Astrocyte (in vitro differentiated cells and primary cell): Measurements from ENCODE around the gene PPP1CB. TPM values are rescaled to one million over a fixed set of nuclear protein-coding genes. Genes with fewer than 3 reads are reported as not detected.

Experiments
- DNase-seq: peaks from one replicate; pipeline ENCODE4 v3.0.0-alpha.2; 2010; ENCODE audit warnings: low read depth
- FAIRE-seq: peaks from 2 replicates; lab custom pipeline; 2011; peaks lifted over from hg19 to GRCh38; lab: Jason Lieb, UNC
- H2AFZ ChIP-seq: 2 replicates; pipeline ENCODE4 v1.6.0; 2012; ENCODE audit warnings: low read depth, low read length, inconsistent platforms
- H3K27ac ChIP-seq: 2 replicates; pipeline ENCODE4 v1.5.1; 2011; ENCODE audit warnings: low read depth, low read length, inconsistent platforms
- H3K27me3 ChIP-seq: 2 replicates; pipeline ENCODE4 v1.6.0; 2011; ENCODE audit warnings: low read length, inconsistent platforms; ENCODE audit not compliant: insufficient read depth
- H3K36me3 ChIP-seq: 2 replicates; pipeline ENCODE4 v1.5.1; 2011; ENCODE audit warnings: low read length, inconsistent platforms; ENCODE audit not compliant: insufficient read depth
- H3K4me1 ChIP-seq: 2 replicates; pipeline ENCODE4 v1.5.1; 2011; ENCODE audit warnings: low read length, inconsistent platforms; ENCODE audit not compliant: insufficient read depth
- H3K4me2 ChIP-seq: 2 replicates; pipeline ENCODE4 v1.6.0; 2012; ENCODE audit warnings: low read length, inconsistent platforms
- H3K4me3 ChIP-seq: 2 replicates; pipeline ENCODE4 v1.5.1; 2011; ENCODE audit warnings: low read depth, mild to moderate bottlenecking, low read length, inconsistent platforms; ENCODE audit not compliant: insufficient read depth
- H3K79me2 ChIP-seq: 2 replicates; pipeline ENCODE4 v1.6.0; 2012; ENCODE audit warnings: mild to moderate bottlenecking, low read length, inconsistent platforms; ENCODE audit not compliant: insufficient read depth
- H3K9ac ChIP-seq: 2 replicates; pipeline ENCODE4 v1.6.0; 2012; ENCODE audit warnings: mild to moderate bottlenecking, low read length, inconsistent platforms
- H3K9me3 ChIP-seq: 2 replicates; pipeline ENCODE4 v1.5.1; 2012; ENCODE audit warnings: low read depth, mild to moderate bottlenecking, low read length, inconsistent platforms; ENCODE audit not compliant: insufficient read depth
- H4K20me1 ChIP-seq: 2 replicates; pipeline ENCODE4 v1.6.0; 2012; ENCODE audit warnings: low read length, inconsistent platforms; ENCODE audit not compliant: insufficient read depth
- H3K27ac Mint-ChIP-seq: one replicate; pipeline ENCODE4 v1.8.0; 2021; ENCODE audit warnings: mild to moderate bottlenecking, mixed read lengths; ENCODE audit not compliant: unreplicated experiment
- H3K27me3 Mint-ChIP-seq: one replicate; pipeline ENCODE4 v1.8.0; 2021; ENCODE audit warnings: low read depth, mixed read lengths; ENCODE audit not compliant: unreplicated experiment
- H3K36me3 Mint-ChIP-seq: one replicate; pipeline ENCODE4 v1.8.0; 2021; ENCODE audit warnings: low read depth, mixed read lengths; ENCODE audit not compliant: unreplicated experiment
- H3K4me1 Mint-ChIP-seq: one replicate; pipeline ENCODE4 v1.8.0; 2021; ENCODE audit warnings: low read depth, mixed read lengths; ENCODE audit not compliant: unreplicated experiment
- H3K4me3 Mint-ChIP-seq: one replicate; pipeline ENCODE4 v1.8.0; 2021; ENCODE audit warnings: mild to moderate bottlenecking, moderate library complexity, mixed read lengths; ENCODE audit not compliant: unreplicated experiment
- H3K9me3 Mint-ChIP-seq: one replicate; pipeline ENCODE4 v1.8.0; 2021; ENCODE audit warnings: mild to moderate bottlenecking, mixed read lengths; ENCODE audit not compliant: unreplicated experiment
- CTCF ChIP-seq: IDR thresholded peaks from 2 replicates; pipeline ENCODE4 v1.5.1; 2011; ENCODE audit warnings: low read depth, mild to moderate bottlenecking, inconsistent platforms, low read length, moderate library complexity; ENCODE audit not compliant: insufficient read depth
- EZH2 ChIP-seq: IDR thresholded peaks from 2 replicates; pipeline ENCODE4 v1.6.1; 2012; ENCODE audit warnings: mild to moderate bottlenecking, low read length, inconsistent platforms; ENCODE audit not compliant: insufficient read depth
- total RNA-seq: library from RNA; stranded (reverse); gene quantifications from 2 replicates; pipeline ENCODE4 v1.2.1, GENCODE V29; 2021

Gene PPP1CB
- total RNA-seq, 1 donor from 2014 or later: 250 TPM

- H3K4me1 ChIP-seq: no peaks in the 10 kb centered on the region
- H3K9me3 ChIP-seq: no peaks in the 10 kb centered on the region
- H3K4me2 ChIP-seq: no peak overlapping the region
- H3K9ac ChIP-seq: no peak overlapping the region
- Mint-ChIP-seq H3K36me3 (no peaks in the 10 kb centered on the region), H3K27ac (no peak overlapping the region), H3K9me3 (no peaks in the 10 kb centered on the region), H3K4me1 (no peaks in the 10 kb centered on the region), H3K4me3 (no peak overlapping the region), H3K27me3 (no peaks in the 10 kb centered on the region)
- DNase-seq: no peak
- TF ChIP-seq CTCF (no peak), EZH2 (no peak)
- no peak for FAIRE-seq
- H3K27ac ChIP-seq: no peak overlapping the region
- H4K20me1 ChIP-seq: no peaks in the 10 kb centered on the region
- H3K4me3 ChIP-seq: no peak overlapping the region
- no peak overlapping the region for H2AFZ ChIP-seq
- no peaks in the 10 kb centered on the region for H3K27me3 ChIP-seq
- no peaks in the 10 kb centered on the region for H3K36me3 ChIP-seq
- no peaks in the 10 kb centered on the region for H3K79me2 ChIP-seq
These were observed 66.4 kb downstream of the PPP1CB start for GRCh38 chr2:28818053-28818452.

- Histone ChIP-seq H3K79me2 (no peaks in the 10 kb centered on the region), H3K4me1 (no peaks in the 10 kb centered on the region), H3K9me3 (no peaks in the 10 kb centered on the region), H3K27ac (no peak overlapping the region), H4K20me1 (no peaks in the 10 kb centered on the region), H3K4me2 (no peak overlapping the region), H3K36me3 (no peaks in the 10 kb centered on the region), H3K9ac (no peak overlapping the region), H3K4me3 (no peak overlapping the region), H3K27me3 (no peaks in the 10 kb centered on the region), H2AFZ (no peak overlapping the region)
- no peaks in the 10 kb centered on the region for H3K4me1 Mint-ChIP-seq
- peak; percentile 35 for DNase-seq
- H3K27me3 Mint-ChIP-seq: no peaks in the 10 kb centered on the region
- no peaks in the 10 kb centered on the region for H3K9me3 Mint-ChIP-seq
- no peaks in the 10 kb centered on the region for H3K36me3 Mint-ChIP-seq
- H3K27ac Mint-ChIP-seq: no peak overlapping the region
- FAIRE-seq: peak; percentile 5
- H3K4me3 Mint-ChIP-seq: no peak overlapping the region
- no peak for TF ChIP-seq EZH2
- peak; percentile 67 for TF ChIP-seq CTCF
These were observed 69.8 kb downstream of the PPP1CB start for GRCh38 chr2:28821295-28821958.

- Mint-ChIP-seq H3K4me3 (no peak overlapping the region), H3K27me3 (no peaks in the 10 kb centered on the region), H3K27ac (no peak overlapping the region), H3K4me1 (no peaks in the 10 kb centered on the region), H3K36me3 (no peaks in the 10 kb centered on the region), H3K9me3 (no peaks in the 10 kb centered on the region)
- H3K4me2 ChIP-seq: no peak overlapping the region
- H3K79me2 ChIP-seq: no peaks in the 10 kb centered on the region
- H3K27ac ChIP-seq: no peak overlapping the region
- H3K4me1 ChIP-seq: no peaks in the 10 kb centered on the region
- H3K36me3 ChIP-seq: no peaks in the 10 kb centered on the region
- FAIRE-seq (no peak), DNase-seq (no peak)
- no peak for TF ChIP-seq CTCF
- no peak for TF ChIP-seq EZH2
- no peaks in the 10 kb centered on the region for H3K27me3 ChIP-seq
- no peak overlapping the region for H3K4me3 ChIP-seq
- no peak overlapping the region for H3K9ac ChIP-seq
- no peaks in the 10 kb centered on the region for H4K20me1 ChIP-seq
- no peak overlapping the region for H2AFZ ChIP-seq
- no peaks in the 10 kb centered on the region for H3K9me3 ChIP-seq
These were observed 70.4 kb downstream of the PPP1CB start for GRCh38 chr2:28822036-28822435.
